Adrenal gland (tissue), 5 donors: ENCODE measurements around the gene UBAP1L.

ENCODE experiments used
- CTCF ChIP-seq, 6 experiments: fragments of 450-650 bp in 4 of 6; fragments of 200-600 bp in 2 of 6; sonication (generic) in 1 of 6; IDR thresholded peaks; 1 replicate in 5 of 6; 2 replicates in 1 of 6; pipeline versions ENCODE4 v1.5.1 to v1.8.0; 2016 to 2021; ENCODE audit warnings: antibody characterized with exemption in 6 of 6, mild to moderate bottlenecking in 2 of 6, moderate library complexity in 1 of 6
- POLR2A ChIP-seq, 2 donors: fragments of 450-650 bp; IDR thresholded peaks; one replicate each; pipeline ENCODE4 v1.6.1; 2017; ENCODE audit warnings: antibody characterized with exemption in 2 of 2, mild to moderate bottlenecking in 2 of 2, moderate library complexity in 1 of 2
- donor health status: DM: no; HTN: no; CAD: no.

- TF ChIP-seq CTCF (IDR thresholded peaks at IDR 0.05), result no peak
- no peak for TF ChIP-seq POLR2A (IDR thresholded peaks at IDR 0.05)
Observed at GRCh38 chr15:65163041-65163440, 48.0 kb upstream of the UBAP1L start.
